HG02852 (cell line): Measurements from ENCODE around the gene POMZP3.
"Not testable (repeated sequence)": the region's sequence is repeated elsewhere in the genome, so short reads cannot be mapped to it uniquely, and the experiment has no call there.

Experiments used
- ATAC-seq: cut with Tn5 transposase; IDR thresholded peaks from one replicate; pipeline ENCODE4 v1.9.1; 2021; ENCODE audit warnings: mild to moderate bottlenecking, moderate library complexity; ENCODE audit not compliant: unreplicated experiment

The POMZP3 gene

DNA sequence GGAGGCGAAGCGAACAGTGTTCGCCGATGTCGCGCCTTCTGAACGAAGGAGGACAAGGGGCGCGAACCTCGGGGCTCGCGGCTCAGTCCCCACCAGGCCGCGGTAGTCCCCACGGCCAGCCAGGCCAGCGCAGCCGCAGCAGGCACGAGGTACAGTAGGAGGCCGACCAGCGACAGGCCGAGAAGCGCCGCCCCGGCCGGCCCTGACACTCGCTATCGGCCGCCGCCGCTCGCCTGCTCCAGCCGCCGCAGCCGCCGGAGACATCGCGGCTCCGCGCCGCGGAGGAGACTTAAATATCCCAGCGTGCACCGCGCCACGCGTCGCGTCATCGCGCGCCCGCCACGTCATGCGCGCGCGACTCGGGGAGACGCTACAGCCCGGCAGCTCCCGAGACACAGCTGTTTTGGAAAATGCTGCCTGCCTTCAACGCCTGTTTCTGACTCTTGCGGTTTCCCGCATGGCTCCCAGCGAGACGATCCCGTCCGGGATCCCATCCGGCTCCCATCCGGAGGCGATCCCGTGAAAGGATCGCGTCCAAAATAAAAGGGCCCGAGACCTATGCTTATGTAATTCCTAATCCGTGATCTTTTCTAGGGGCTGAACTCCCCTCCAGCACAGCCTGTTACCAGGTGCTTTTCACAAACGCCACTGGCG is at the start of gene POMZP3:
Gene POMZP3, minus strand, starts transcription at position 291 of the 654 bp plus-strand sequence. CDS start 1,215 bp downstream, outside the sequence.
- peak; percentile 88 for ATAC-seq

DNA sequence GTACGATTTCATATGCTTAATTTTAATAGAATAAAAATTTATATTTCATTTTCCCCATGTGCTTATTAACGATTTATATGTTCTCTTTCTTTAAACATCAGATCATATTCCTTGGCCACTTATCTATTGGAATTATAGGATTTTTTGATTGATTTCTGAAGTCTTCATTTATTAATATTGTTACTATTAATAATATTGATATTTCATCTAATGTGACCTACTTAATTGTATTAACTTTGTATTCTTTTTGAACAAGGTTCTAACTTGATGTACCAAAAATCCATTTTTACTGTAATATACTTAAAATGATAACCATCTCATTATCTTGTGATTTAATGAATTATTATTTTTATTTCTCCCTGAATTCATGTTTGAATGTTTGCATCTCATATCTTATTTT is 48.7 kb upstream of the POMZP3 start:
- not testable (repeated sequence) for ATAC-seq

DNA sequence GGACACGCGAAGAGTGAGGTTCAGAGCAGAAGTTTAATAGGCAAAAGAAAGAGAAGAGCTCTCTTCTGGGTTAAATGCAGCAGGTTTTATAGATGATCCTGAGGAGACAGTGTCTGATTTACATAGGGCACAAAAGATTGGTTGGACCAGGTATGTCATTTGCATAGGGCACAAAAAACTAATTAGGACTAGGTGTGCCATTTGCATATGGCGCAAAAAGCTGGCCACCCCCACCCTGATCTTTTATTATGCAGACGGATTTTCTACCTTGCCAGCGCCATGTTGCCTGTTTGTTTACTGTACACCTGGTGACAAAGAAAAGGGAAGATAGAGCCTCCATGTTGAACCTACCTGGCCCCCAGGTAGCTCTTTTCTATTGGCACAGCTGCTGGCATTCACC is 46.3 kb upstream of the POMZP3 start:
- ATAC-seq, result not testable (repeated sequence)

DNA sequence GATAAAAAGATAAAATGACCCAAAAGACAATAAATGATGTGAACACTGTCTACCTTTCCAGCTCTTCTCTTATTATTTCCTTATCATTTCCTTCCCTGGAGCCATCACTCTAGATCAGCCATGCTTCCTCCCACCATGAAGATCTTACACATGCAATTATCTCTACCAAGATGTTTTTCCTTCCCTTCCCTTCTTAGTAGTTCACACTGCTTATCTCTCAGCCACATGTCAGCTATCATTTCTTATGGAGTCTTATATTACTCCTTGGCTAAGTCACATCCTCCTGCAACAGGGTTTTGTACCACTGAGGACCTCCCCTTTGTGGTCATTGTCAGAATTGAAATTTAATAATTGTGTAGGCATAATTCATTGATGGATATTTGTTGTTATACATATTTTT is 32.1 kb upstream of the POMZP3 start:
- ATAC-seq, result not testable (repeated sequence)

DNA sequence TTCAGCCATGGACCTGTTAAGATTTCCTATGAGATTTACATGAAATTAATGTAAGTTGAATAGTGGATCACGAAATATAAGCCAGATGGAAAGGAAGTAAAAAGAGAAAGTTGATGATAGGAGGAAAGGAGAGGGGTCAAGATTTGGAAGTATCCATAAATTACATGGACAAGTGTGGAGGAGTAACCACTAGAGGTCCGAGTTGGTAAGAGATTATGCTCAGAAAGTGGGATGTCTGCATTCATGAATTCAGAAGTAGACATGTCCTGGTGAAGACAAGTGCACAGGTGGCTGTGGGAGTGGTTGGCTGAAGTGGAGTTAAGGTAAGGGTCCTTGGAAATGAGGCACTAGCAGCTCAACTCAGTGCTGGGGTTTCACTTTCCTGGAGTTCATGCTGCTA is 29.3 kb upstream of the POMZP3 start:
- not testable (repeated sequence) for ATAC-seq

DNA sequence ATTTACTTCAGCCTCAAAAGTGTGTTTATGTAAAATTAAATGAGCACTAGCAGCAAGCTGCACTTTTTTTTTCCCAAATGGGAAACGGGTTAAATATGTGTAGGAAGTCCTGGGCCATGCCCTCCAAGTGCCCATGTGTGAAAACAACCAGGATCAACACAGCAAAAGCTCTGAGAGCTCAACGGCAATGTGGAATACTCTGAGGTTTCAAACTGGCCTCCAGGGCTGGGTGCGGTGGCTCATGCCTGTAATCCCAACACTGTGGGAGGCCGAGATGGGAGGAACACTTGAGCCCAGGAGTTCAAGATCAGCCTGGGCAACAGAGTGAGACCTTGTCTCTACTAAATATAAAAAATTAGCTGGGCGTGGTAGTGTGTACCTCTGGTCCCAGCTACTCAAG is 15.5 kb upstream of the POMZP3 start:
- ATAC-seq, result not testable (repeated sequence)

DNA sequence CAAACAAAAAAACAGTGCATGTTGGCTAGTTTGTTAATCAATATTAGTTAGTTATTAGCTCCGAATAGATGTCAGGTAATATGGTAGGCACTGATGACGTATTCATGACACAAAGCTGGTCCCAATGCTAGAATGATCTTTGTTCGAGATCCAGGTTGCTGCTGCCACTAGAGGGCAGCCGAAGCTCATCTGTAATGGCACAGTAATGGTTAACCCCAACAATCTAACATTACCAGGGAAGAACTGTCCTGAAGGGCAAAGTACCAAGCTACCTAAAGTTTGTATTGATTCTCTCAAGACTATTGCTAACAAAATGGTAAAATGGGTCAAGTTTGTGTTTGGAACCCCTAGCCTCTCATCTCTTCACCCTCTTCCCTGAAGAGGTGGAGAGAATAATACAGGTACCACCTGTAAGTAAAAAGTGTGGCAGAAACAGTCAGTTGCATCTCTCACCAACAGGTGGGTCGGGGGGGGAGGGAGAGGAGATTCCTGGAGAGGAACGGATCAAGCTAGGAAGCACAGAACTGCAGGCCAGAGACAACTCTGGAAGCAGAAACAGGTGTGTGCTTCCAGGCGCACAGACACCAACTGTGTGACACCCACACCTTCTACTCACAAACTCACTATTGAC is 10.1 kb upstream of the POMZP3 start:
- ATAC-seq, result peak; percentile 81

DNA sequence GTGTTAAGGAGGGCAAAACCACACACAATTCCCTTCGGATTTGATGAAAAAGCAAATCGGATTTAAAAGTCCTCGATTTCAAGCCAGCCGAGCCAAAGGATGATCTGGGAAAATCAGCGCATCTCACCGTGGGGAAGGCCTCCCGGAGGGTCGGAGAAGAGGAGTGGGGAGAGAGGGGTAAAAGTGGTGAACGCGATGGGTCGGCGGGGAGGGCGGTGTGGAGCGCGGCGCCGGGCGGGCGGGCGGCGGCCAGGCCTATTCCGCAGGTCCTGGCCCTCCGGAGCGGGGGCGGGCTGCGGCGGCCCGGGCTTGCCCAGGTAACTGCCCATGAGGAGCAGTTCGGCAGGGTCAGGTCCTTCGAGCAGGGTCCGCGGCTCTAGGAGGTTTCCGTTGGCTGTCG is 498 bp downstream of the POMZP3 start:
- peak; percentile 38 for ATAC-seq

DNA sequence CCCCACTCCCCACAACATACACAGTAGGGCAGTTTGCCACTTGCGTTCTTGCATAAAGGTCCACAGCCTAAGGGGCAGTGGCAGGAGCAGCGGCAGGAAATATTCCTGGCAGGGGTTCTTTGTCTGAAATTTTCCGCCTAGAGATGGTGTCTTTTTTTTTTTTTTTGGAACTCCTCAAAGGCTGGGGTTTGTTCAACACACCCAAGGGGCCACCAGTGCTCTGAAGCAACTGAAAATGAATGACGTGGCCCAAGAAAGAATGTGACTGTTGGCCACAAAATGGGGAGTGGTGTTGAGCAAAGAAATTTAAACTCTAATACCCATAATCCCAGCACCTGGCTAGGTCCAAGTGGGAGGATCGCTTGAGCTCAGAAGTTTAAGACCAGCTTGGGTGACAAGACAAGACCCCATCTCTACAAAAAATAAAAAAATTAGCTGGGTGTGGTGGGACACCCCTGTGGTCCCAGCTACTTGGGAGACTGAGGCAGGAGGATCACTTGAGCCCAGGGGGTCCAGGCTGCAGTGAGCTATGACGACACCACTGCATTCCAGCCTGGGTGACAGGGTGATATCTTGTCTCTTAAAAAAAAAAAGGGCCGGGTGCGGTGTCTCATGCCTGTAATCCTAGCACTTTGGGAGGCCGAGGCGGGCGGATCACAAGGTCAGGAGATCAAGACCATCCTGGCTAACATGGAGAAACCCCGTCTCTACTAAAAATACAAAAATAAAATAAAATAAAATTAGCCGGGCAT is 7.5 kb downstream of the POMZP3 start:
- not testable (repeated sequence) for ATAC-seq

DNA sequence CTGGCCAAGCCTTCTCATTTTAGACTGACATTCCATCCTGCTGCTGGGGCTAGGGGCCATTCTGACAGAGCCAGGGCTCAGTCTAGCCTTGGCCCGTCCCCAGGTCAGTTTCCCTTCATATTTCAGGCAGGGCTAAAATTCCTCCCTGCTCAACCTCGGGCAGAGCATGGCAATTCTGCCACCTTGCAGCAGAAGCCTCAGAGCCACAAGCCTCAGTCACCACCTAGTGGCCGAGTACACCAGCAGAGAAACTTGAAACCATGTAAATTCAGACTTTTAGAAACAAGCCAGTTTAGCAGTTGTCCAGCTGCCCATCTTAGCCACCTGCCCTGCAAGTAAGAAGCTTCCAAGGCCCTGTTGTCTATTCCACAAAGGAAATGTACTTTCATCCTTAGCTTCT is 13.3 kb downstream of the POMZP3 start:
- not testable (repeated sequence) for ATAC-seq

DNA sequence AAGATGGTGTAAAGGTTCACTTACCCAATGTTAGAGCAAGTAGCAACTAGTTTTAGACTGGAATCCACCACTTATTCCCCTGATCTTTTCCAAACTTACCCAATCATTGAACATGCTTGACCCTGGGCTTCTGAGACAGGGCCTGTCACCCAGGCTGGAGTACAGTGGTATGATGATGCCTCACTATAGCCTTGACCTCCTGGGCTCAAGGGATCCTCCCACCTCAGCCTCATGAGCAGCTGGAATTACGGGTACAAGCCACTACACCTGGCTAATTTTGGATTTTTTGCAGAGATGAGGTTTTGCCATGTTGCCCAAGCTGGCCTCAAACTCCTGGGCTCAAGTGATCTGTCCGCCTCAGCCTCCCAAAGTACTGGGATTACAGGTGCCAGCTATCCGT is 14.8 kb downstream of the POMZP3 start:
- ATAC-seq, result not testable (repeated sequence)

DNA sequence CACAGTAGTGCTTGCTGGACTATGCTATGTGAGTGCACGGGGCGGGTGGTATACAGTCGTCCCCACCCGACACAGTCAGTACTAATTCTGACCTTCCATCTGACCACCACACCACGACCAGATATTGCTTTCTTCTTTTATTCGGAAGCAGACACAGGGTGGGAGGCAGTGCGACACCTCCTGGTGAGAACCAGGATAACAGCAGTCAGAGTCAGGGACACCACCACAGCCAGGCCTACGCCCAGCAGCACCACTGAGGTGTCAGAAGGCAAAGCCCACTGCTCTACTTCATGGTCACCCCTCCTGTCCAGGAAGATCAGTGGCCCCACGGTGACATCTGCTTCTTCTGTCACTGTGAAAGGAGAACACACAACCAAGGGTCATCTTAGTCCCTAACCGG is 17.2 kb downstream of the POMZP3 start:
- ATAC-seq, result peak; percentile 39

DNA sequence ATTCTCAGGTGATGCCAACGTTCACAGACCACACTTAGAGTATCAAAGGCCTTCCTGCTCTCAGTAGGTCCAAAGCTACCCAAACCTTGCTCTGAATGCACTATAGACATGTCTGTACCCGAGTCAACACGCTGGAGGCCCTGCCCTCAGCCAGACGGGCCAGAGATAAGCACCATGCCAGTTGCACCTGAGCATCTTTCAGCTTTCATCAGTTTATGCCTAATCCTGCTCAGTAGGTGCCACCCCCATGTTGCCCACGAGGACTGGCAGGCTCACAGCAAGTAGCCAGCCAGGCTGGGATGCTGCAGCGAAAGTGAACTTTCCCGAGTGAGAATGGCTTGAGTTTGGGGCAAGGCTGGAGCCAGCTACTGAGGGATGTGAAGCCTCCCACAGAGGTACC is 18.6 kb downstream of the POMZP3 start:
- ATAC-seq, result not testable (repeated sequence)

DNA sequence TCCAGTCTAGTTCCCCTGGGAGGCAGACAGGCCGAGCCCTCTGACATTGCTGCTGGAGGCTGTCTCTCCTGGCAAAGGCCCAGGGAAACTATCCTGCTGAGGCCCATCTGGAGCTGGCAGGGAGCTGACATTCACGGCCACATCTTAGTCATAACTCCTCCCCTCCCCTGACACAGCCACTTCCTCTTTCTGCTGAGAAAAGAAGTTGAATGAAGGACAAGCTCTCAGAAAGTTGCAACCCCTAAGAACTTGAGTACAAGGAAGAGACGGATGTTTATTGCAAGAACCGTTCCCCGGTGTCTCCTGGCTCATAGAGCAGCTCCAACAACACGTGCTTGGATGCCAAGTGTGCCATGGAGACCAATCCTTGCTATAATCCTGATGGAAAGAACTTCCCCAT is 21.1 kb downstream of the POMZP3 start:
- ATAC-seq, result peak; percentile 96

DNA sequence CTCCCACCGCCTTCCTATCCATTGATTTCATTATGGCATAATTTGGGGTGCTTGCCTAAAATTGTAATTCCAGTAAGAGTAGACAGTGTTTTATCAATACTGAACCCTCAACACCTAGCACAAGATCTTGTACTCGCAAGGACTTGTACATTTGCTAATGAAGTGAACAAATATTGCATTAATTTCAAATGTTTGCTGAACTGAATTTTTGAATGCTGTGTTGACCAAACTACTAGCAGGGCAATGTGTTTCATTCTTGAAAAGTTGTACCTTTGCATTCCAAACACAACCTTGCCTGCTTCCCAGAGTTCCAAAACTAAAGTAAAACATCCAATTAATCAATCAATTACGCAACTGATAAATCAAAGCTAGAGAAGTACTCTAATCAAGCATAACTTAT is 26.4 kb downstream of the POMZP3 start:
- ATAC-seq, result not testable (repeated sequence)

DNA sequence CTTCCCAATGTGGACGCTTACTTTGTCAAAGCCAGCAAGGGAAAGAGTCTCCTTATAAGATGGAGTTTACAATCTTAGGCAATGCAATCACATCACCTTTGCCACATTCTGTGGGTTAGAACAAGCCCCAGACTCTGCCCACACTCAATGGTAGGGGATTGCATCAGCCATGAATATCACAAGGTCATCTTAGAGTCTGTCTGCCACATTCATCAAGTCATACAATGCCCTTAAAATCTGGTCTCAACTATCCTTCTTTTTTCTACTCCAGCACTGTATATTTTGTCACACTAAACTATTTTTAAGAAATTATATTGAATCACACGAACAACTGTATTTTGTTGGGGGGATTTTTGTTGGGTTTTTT is 27.0 kb downstream of the POMZP3 start:
- not testable (repeated sequence) for ATAC-seq

DNA sequence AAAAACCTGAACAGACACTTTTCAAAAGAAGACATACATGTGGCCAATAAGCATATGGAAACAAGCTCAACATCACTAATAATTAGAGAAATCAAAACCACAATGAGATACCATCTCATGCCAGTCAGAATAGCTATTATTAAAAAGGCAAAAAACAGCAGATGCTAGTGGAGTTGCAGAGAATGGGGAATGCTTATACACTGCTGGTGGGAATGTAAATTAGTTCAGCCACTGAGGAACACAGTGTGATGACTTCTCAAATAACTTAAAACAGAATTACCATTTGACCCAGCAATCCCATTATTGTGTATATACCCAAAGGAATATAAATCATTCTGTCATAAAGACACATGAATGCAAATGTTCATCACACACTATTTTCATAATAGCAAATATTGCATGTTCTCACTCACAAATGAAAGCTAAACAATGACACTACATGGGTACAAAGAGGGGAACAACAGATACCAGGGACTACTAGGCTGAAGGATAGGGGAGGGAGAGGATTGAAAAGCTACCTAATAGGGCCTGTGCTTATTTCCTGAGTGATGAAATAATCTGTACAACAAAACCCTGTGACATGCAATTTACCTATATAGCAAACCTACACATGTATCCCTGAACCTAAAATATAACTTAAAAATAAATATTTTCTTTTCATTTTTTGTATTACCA is 28.4 kb downstream of the POMZP3 start:
- not testable (repeated sequence) for ATAC-seq

DNA sequence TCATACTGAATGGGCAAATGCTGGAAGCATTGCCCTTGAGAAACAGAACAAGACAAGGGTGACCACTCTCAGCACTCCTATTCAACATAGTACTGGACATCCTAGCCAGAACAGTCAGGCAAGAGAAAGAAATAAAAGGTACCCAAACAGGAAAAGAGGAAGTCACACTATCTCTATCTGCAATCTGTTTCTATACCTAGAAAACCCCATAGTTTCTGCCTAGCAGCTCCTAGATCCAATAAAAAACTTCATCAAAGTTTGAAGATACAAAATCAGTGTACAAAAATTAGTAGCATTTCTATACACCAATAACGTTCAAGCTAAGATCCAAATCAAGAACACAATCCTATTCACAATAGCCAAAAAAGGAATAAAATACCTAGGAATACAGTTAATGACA is 29.8 kb downstream of the POMZP3 start:
- ATAC-seq, result not testable (repeated sequence)

DNA sequence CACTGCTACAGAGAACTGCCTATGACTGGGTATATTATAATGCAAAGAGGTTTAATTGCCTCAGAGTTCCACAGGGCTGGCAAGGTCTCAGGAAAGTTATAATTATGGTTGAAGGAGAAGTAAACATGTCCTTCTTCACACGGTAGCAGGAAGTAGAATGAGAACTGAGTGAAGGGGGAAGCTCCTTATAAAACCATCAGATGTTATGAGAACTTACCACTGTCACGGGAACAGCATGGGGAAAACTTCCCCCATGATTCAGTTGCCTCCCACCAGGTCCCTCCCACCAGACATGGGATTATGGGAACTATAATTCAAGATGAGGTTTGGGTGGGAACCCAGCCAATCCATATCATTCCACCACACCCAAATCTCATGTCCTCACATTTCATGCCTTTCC is 34.4 kb downstream of the POMZP3 start:
- not testable (repeated sequence) for ATAC-seq

DNA sequence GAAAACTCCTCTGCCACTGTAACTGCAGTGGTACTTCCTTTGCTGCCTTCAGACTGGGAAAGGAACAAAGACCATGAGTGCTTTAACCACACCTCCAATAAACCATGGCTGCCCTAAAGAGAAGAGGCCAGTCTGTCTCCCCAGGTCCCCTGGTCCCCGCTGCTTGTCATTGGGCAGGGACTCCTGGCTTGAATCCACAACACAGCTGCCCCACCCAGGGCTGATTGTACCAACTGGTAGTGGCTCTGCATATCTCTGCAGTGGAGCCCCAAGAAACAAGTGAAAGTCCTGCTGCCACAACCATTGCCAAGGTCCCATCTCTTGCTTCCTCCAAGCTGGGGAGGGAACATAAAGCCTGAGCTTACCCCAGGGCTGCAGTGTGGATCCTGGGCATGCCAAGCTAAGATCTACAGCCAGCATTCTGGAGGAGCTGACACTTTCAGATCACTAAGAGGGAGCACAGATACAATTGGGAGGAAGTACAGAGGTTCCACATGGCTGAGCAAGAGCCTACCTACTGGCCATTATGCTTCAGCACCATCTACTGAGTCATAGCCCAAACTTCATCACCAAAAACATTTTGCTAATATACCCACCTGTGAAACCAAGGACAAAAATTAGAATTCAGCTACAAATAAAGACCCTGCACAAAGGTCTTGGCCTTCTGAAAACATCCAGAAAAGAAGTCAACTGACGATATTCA is 35.3 kb downstream of the POMZP3 start:
- peak; percentile 79 for ATAC-seq

DNA sequence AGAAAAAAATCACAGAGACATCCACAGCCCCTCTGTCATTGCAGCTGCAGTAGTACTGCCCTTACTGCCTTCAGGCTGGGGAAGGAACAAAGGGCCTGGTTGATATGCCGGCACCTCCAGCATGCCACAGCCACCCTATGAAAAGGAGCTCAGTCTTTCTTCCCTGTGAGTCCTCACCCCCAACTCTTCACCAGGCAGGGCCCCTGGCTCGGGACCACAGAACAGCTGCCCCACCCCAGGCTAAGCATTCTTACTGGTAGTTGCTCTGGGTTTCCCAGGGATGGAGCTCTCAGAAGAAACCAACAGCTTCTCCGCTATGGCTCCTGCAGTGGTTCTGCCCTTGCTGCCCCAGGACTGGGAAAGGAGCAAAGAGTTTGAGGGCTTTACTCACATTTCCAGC is 36.0 kb downstream of the POMZP3 start:
- ATAC-seq, result not testable (repeated sequence)
